Activated CD4-positive, alpha-beta T cell treated with anti-CD3 and anti-CD28 coated beads, Interleukin-2, amount 10 ng/mL, durations not matched to agents 24 days and 14 days (primary cell): Measurements from ENCODE around the gene ITPRIP. TPM values are rescaled to one million over a fixed set of nuclear protein-coding genes. Genes with fewer than 3 reads are reported as not detected.

Source experiments
- DNase-seq: peaks from one replicate; pipeline ENCODE4 v3.0.0; 2022
- H3K27ac Mint-ChIP-seq: one replicate; pipeline ENCODE4 v1.8.0; 2022; ENCODE audit warnings: mild to moderate bottlenecking, mixed read lengths
- H3K27me3 Mint-ChIP-seq: one replicate; pipeline ENCODE4 v1.8.0; 2022; ENCODE audit warnings: mixed read lengths
- H3K36me3 Mint-ChIP-seq: one replicate; pipeline ENCODE4 v1.8.0; 2022; ENCODE audit warnings: low read depth, mild to moderate bottlenecking, mixed read lengths
- H3K4me1 Mint-ChIP-seq: one replicate; pipeline ENCODE4 v1.8.0; 2021; ENCODE audit warnings: mixed read lengths
- H3K4me3 Mint-ChIP-seq: one replicate; pipeline ENCODE4 v1.8.0; 2022; ENCODE audit warnings: mild to moderate bottlenecking, moderate library complexity, mixed read lengths
- H3K9me3 Mint-ChIP-seq: one replicate; pipeline ENCODE4 v1.8.0; 2021; ENCODE audit warnings: mixed read lengths
- intact Hi-C: fragments of 100-400 bp; cut with micrococcal nuclease; formaldehyde crosslinking; loops from one replicate; pipeline ENCODE4 v1.15.1; 2023
- total RNA-seq: library from RNA; stranded (reverse); gene quantifications from 2 replicates; pipeline ENCODE4 v1.2.3, GENCODE V29; 2022

ITPRIP gene
- total RNA-seq, 1 donor from 2014 or later: 14.7 TPM

DNA sequence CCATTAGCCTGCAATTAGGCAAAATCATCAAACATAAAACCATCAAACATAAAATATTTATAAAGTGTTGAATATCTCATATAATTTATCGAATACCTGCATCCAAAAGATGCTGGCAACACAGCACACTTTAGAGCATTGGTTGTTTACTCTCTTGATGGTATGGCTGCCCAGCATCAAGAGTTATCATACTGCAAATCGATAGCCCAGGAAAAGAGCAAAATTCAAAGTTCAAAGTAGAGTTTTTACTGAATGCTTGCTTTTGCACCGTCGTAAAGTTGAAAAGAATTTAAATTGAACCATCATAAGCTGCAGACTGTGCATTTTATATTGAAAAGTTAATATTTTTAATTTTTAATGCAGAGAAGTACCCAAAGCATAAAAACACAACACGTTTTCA, 73.5 kb downstream of the ITPRIP start:
- Mint-ChIP-seq H3K27ac (no peak overlapping the region), H3K36me3 (peaks cover 74% of the 10 kb centered on the region), H3K4me1 (peaks cover 52% of the 10 kb centered on the region), H3K27me3 (no peaks in the 10 kb centered on the region), H3K9me3 (no peaks in the 10 kb centered on the region), H3K4me3 (no peak overlapping the region)
- intact Hi-C loops: loop anchor here (5.0 kb wide), 1 partner anchor 347 kb away; the partner anchor contains the start of gene STN1
- no peak for DNase-seq

DNA sequence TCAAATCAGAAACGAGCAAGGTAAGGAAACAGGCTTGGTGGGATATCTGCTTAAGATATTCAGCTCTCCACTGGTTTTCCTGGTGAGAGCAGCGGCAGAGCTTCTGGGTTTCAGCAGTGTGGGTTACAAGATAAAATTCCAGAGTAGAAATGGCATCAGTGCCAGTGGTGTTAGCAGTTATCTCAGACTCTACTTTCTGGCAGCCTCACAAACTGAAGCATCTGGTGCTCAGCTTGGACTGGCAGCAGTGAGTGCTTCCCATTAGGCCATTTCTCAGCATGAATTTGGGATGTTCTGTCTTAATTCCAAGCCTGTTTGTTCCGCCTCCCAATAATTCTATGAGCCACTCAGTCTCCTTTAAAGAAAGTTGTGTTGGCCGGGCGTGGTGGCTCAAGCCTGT, 76.2 kb downstream of the ITPRIP start:
- H3K27me3 Mint-ChIP-seq: no peaks in the 10 kb centered on the region
- peak overlapping the region; percentile 19 for H3K4me3 Mint-ChIP-seq
- intact Hi-C loops: no loop called here
- peaks cover 76% of the 10 kb centered on the region for H3K36me3 Mint-ChIP-seq
- H3K4me1 Mint-ChIP-seq: peaks cover 57% of the 10 kb centered on the region
- DNase-seq: no peak
- H3K9me3 Mint-ChIP-seq: no peaks in the 10 kb centered on the region
- no peak overlapping the region for H3K27ac Mint-ChIP-seq

DNA sequence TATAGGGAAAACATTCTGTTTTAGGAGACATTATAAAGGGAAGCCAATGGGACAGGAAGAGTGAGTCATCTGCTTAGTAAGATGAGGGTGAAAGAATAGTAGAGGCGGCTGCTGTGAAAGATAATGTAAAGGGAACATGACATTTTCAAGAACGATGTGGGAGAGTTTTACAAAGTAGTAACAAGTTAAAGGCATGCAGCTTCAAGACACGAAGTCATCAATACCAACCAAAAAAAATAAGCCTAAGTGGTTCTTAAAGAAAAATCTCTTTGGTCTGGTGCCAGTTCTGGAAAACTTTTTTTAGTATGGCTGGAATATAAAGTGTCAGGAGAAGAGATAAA, 77.5 kb downstream of the ITPRIP start:
- Mint-ChIP-seq H3K27ac (peak overlapping the region; percentile 90), H3K27me3 (no peaks in the 10 kb centered on the region), H3K9me3 (no peaks in the 10 kb centered on the region), H3K36me3 (peaks cover 67% of the 10 kb centered on the region), H3K4me1 (peaks cover 61% of the 10 kb centered on the region), H3K4me3 (peak overlapping the region; percentile 75)
- DNase-seq: no peak
- intact Hi-C loops: no loop called here

DNA sequence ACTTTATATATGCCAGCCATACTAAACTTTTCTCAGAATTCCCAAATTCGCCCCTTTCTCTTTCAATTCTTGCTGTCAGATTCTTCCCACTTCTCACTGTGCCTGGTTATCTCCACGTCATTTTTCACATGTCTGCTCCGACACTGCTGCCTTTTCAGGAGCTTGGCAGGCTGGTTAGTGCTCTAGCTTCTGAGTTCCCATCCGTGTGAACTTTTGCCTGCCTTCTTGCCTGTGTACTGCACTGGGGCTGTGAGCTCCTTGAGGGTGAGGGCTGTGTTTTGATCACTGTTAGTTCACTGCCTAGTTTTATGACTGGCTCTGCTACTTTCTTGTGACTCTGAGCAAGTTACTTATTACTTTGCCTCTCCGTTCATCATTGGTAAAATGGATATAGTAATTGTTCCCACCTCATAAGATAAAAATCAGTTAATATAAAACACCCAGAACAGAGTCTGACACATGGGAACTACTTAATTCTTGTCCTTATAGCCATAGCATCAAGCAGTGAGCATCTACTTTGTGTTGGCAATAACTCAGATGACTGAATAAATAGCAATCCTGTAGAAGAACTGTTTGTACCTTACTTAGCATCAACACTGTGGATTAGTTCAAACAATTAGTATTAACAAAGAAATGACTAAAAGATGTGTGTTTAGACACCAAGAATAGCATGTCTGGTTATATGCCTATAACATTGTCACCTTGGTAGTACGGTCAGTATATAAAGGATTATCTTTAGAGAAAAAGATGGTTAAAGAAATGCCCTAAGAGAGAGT, 78.1 kb downstream of the ITPRIP start:
- Mint-ChIP-seq H3K9me3 (no peaks in the 10 kb centered on the region), H3K27ac (peak overlapping the region; percentile 90), H3K4me3 (peak overlapping the region; percentile 75), H3K4me1 (peaks cover 60% of the 10 kb centered on the region), H3K36me3 (peaks cover 63% of the 10 kb centered on the region), H3K27me3 (no peaks in the 10 kb centered on the region)
- no peak for DNase-seq
- intact Hi-C loops: loop anchor here (5.0 kb wide), 1 partner anchor 293 kb away; the partner anchor contains the start of gene SLK

Other genes with a start within 250 kb of the ITPRIP start
- gene SFR1, start 216.3 kb downstream of the ITPRIP start, total RNA-seq: 12.1 and 13.8 TPM in 2 replicates
- gene CFAP43, start 106.1 kb downstream of the ITPRIP start, total RNA-seq: not detected in 2 replicates
- 136 and 140 TPM in 2 replicates for gene GSTO1, start 83.6 kb downstream of the ITPRIP start, total RNA-seq
- gene GSTO2, start 69.3 kb downstream of the ITPRIP start, total RNA-seq: 0.77 and 1.3 TPM in 2 replicates
- 0.16 and 0.19 TPM in 2 replicates for gene CFAP58, start 15.4 kb upstream of the ITPRIP start, total RNA-seq